Measurements from ENCODE around the gene HIRIP3. TPM values are rescaled to one million over a fixed set of nuclear protein-coding genes. Genes with fewer than 3 reads are reported as not detected.

The HIRIP3 gene
- total RNA-seq, 3 donors from 2014 or later = 43.4 to 52.5 (median 50.7) TPM

DNA sequence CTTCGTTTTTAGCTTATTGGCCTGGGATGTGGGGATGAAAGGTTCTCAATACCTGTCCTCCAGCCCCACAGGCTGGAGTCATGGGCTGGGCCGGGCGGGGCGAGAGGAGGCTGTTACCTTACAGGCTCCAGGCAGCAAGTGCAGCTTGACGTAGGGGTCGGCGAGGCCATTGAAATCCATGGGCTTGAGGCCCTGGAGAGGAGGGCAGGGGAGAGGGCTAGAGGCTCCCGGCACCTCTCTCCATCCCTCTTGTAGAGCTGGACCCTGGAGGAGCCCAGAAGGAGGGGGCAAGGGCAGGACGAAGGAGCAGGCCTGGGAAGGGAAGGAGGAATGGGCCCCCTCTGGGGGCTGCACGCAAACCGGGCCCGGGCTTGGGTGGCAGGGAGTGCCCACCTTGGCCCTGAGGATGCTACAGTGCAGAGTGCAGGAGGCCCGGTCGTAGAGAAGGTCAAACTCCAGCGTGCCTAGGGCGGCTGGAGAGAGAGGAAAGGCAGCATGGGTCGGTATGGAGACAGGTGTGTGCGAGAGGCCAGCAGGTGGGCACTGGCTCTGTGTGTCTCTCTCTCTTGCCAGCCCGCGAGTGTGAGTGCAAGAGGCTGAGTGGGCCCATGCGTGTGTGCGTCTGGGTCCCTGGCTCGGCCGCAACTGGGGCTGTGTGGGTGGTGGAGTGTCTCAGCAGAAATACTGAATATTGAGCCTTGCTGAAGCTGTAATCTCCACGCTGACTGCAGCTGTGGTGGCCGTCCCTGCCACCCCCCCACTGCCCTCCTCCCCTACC is 13.9 kb upstream of the HIRIP3 start:
- no peak for ATAC-seq
- no peaks in the 10 kb centered on the region for H3K9me3 Mint-ChIP-seq
- no peak overlapping the region for H3K4me3 Mint-ChIP-seq
- H3K27me3 Mint-ChIP-seq (ENCODE audit: low read depth) = peaks cover 22% of the 10 kb centered on the region
- DNase-seq = no peak
- no peaks in the 10 kb centered on the region for H3K36me3 Mint-ChIP-seq (ENCODE audit: insufficient read depth)
- H3K4me1 Mint-ChIP-seq (ENCODE audit: low read depth) = peaks cover 9% of the 10 kb centered on the region

DNA sequence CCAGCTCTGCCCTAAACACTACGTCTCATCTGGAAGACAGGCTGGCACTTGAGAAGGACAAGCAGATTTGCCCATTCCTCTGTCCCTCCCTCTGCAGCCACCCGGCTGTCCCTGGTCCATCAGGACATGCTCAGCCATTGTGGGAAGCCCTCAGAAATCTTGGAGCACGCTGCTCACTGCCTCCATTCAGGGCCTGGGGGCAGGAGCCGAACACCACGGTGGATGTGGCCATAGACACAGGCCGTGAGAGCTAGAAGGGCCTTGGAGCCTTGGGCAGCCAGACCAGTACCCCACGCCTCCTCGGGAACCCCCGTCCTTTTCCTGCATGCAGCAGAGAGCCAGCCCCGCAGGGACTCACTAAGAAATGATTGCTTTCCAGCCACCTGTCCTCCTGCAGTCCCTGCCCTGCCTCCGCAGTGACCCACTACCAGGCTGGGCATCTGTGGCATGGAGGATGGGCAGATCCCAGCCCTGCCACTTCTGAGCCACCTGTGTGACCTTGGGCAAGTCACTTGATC is 12.0 kb upstream of the HIRIP3 start:
- no peak overlapping the region for H3K4me3 Mint-ChIP-seq
- no peak for ATAC-seq
- peaks cover 19% of the 10 kb centered on the region for H3K27me3 Mint-ChIP-seq (ENCODE audit: low read depth)
- H3K9me3 Mint-ChIP-seq = no peaks in the 10 kb centered on the region
- DNase-seq = no peak
- no peaks in the 10 kb centered on the region for H3K36me3 Mint-ChIP-seq (ENCODE audit: insufficient read depth)
- peaks cover 9% of the 10 kb centered on the region for H3K4me1 Mint-ChIP-seq (ENCODE audit: low read depth)

DNA sequence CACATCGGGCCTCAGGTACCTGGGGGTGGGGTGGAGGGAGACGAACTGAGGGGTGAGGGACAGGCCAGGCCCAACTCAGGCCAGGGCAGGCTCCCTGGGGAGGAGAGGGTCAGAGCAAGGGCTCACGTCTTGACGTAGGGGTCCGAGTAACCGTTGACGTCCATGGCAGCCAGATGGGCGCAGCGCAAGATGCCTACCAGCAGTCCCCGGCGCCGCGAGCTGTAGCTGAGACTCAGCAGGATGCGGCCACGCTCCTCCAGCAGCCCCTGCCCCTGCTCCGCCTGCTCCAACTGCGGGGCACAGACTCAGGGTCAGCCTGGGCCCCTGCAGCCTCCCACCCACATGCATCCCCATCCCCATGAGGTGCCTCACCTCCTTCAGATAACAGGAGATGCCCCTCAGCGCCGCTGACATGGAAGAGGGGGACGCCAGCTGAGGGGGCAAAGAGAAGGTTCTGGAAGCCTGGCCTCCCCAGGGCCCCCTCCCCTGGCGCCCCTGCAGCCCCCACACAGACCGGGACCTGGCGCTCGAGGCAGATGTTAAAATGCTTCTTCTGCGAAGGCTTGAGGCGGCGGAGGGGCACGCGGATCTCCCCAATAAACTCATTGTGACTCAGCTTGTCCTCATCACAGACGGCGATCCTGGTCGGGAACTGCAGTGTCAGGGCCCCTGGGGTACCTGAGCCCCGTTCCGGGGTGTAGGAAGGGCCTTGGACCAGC is 11.4 kb upstream of the HIRIP3 start:
- ATAC-seq (no peak), DNase-seq (no peak)
- no peak overlapping the region for H3K4me3 Mint-ChIP-seq
- H3K4me1 Mint-ChIP-seq (ENCODE audit: low read depth) = peaks cover 5% of the 10 kb centered on the region
- peaks cover 13% of the 10 kb centered on the region for H3K27me3 Mint-ChIP-seq (ENCODE audit: low read depth)
- H3K9me3 Mint-ChIP-seq = no peaks in the 10 kb centered on the region
- no peaks in the 10 kb centered on the region for H3K36me3 Mint-ChIP-seq (ENCODE audit: insufficient read depth)

DNA sequence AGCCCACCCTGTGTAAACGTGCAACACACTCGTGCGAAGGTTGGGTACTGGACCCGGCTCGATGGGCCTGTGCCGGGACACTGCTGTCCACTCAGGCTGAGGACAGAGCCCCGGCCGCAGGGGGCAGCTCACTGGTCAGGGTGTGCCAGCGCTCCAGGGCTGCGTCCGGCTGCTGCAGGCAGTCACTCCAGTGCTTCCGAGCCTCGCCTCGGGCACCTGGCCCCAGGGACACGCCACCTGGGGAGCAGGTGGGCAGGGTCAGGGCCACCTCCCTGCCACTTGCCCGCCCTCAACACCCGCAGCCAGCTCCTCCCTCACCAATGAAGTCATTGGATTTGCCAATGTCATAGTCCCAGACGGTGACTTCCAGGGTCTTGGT is 10.7 kb upstream of the HIRIP3 start:
- H3K4me3 Mint-ChIP-seq = no peak overlapping the region
- H3K9me3 Mint-ChIP-seq = no peaks in the 10 kb centered on the region
- H3K27me3 Mint-ChIP-seq (ENCODE audit: low read depth) = peaks cover 11% of the 10 kb centered on the region
- peaks cover 5% of the 10 kb centered on the region for H3K4me1 Mint-ChIP-seq (ENCODE audit: low read depth)
- no peak for DNase-seq
- no peak for ATAC-seq
- no peaks in the 10 kb centered on the region for H3K36me3 Mint-ChIP-seq (ENCODE audit: insufficient read depth)

DNA sequence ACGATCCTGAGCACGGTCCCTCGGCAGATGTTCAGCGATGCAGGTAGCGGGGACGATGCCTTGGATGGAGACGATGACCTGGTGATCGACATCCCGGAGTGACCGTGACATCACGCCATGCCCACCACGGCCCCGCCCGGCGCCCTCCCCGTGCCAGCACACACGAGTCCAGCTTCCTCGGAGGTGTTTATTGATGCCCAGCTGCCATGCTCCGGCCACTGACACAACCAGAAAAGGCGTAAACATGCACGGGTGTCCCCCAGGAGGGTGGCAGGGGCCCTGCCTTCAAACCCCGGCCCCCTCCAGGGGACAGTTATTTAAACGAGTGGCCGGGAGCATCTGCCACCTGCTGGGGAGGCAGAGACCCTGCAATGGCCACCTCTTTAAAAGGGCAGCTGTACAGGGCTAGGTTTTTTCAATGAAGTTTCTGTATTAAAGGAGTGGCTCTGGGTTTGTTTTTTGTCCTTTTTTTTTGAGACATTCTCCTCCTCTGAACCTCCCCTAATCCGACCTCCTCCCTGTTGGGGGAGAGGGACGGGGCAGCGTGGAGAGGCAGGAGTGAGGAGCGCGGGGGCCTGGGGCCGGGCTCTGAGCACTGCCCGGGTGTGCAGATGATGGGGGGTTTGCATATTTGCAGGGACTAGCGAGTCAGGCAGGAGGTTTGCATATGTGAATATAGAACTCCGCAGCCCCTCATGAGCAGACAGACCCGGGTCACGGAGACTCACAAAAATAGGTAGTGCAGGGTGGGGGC is 10.1 kb upstream of the HIRIP3 start:
- peaks cover 4% of the 10 kb centered on the region for H3K4me1 Mint-ChIP-seq (ENCODE audit: low read depth)
- peaks cover 10% of the 10 kb centered on the region for H3K27me3 Mint-ChIP-seq (ENCODE audit: low read depth)
- ATAC-seq = peak; percentile 58 to 59
- H3K4me3 Mint-ChIP-seq = no peak overlapping the region
- H3K9me3 Mint-ChIP-seq = no peaks in the 10 kb centered on the region
- H3K36me3 Mint-ChIP-seq (ENCODE audit: insufficient read depth) = no peaks in the 10 kb centered on the region
- peak; percentile 27 for DNase-seq

DNA sequence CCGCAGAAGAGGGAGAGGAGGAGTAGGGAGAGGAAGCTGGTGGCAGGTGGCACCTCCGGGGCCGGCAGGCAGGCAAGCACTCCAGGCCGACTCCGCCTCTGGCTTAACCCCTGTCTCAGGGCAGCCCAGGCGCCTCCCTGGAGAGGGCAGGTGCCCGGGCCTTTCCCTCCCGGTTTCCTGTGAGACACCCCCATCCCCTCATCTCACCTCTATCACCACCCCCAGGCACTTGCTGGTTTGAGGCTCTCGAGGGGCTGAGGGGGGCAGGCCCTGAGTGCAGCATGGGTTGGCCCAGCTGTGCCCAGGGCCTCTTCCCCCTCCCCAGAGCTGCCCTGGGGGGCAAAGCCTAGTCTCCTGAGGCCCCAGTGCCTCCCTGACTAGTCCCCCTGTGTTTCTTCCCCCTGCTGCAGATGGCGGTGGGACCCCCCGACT is 9.4 kb upstream of the HIRIP3 start:
- DNase-seq (no peak), ATAC-seq (no peak)

DNA sequence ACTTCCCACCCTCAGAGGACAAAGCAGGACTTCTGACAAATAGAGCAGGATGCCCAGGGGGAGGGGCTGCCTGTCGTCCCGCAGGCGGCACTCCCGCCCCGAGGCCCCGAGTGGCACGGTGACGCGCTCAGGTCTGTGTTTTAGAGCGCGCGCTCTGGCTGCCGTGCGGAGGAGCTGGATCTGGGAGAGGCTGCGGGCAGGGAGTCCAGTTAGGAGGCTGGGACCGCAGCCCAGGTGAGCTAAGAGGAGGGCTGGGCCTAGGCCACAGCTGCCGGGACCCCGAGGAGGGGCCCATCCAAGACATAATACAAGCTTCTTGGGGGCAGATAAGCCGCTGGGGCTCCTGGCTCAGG is 9.0 kb upstream of the HIRIP3 start:
- Mint-ChIP-seq H3K4me1 (ENCODE audit: low read depth) (peaks cover 3% of the 10 kb centered on the region), H3K9me3 (no peaks in the 10 kb centered on the region), H3K27me3 (ENCODE audit: low read depth) (peaks cover 4% of the 10 kb centered on the region), H3K4me3 (no peak overlapping the region), H3K36me3 (ENCODE audit: insufficient read depth) (peaks cover 3% of the 10 kb centered on the region)
- ATAC-seq = no peak
- DNase-seq = no peak

More for the DNA sequence above, 9.4 kb upstream of the HIRIP3 start:
- Mint-ChIP-seq H3K4me3 (no peak overlapping the region), H3K4me1 (ENCODE audit: low read depth) (no peaks in the 10 kb centered on the region), H3K36me3 (ENCODE audit: insufficient read depth) (no peaks in the 10 kb centered on the region), H3K9me3 (no peaks in the 10 kb centered on the region), H3K27me3 (ENCODE audit: low read depth) (peaks cover 4% of the 10 kb centered on the region)

DNA sequence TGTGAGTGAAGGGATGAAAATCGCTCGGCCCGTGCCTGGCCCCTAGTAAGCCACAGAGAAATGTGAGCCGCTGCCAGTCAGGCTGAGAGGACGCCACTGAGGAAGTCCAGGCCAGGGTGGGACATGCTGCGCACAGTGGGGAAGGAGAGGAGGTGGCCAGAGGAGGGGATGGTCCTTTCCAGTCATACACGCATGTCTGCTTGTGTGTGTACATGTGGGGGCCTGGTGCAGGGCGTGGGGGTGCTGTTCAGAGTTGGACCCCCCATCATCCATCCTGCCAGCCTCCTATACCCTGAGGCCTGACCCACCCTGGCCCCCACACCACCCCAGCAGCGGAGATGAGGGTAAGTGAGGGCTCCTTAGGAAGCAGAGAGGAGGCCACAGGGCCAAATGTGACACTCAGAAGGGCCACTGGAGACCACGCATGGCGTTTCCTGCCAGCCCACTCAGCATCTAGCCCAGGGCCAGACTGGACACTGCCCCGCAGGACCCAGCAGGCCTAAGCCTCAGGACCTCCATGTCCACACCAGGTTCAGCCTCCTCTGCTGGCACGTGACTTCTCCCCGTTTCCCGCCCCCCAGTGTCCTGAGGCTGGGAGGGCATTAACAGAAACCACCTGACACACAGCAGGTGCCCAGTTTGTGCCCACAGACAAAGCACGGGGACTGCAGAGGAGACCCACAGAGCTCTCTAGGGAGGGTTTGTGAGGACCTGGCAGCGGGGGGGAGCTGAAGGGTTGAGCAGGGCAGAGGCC is 8.4 kb upstream of the HIRIP3 start:
- ATAC-seq (no peak), DNase-seq (no peak)
- peaks cover 8% of the 10 kb centered on the region for H3K36me3 Mint-ChIP-seq (ENCODE audit: insufficient read depth)

DNA sequence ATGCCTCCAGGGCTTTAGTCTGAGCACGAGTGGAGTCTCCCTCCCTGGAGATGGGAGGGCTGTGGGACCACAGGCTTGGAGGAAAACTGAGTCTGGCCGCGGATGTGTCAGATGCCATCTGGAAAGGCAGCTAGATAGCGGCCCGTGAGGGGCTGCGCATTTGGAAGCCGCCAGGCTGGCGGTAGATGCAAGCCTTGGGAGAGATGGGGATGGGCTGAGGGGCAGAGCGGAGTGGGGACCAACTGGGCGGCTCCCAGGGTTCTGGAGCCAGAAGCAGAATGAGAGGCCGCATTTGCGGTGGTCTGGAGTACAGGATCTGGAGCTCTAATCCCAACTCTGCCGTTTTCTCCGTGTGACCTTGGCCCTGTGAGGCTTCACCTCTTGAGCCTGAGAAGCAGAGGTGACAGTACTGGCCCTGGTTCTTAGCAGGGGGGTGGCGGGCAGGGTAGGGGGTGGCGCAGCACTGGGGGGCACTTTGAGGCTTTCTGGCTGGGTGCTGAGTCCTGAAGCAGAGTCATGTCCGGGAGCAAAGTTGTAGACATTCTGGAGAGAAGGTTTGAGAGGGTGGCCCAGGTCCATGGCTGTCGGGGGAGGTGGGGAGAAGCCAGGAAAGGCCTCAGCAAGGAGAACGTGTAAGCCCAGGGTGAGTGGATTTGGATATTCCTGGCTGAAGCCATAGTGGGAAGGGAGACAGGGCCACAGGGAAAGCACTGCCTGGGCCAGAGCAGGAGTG is 7.4 kb upstream of the HIRIP3 start:
- DNase-seq = no peak
- peaks cover 8% of the 10 kb centered on the region for H3K4me1 Mint-ChIP-seq (ENCODE audit: low read depth)
- no peak overlapping the region for H3K4me3 Mint-ChIP-seq
- ATAC-seq = no peak
- peaks cover 11% of the 10 kb centered on the region for H3K36me3 Mint-ChIP-seq (ENCODE audit: insufficient read depth)
- no peaks in the 10 kb centered on the region for H3K9me3 Mint-ChIP-seq
- no peaks in the 10 kb centered on the region for H3K27me3 Mint-ChIP-seq (ENCODE audit: low read depth)

More for the DNA sequence above, 8.4 kb upstream of the HIRIP3 start:
- H3K4me1 Mint-ChIP-seq (ENCODE audit: low read depth) = peaks cover 3% of the 10 kb centered on the region
- H3K9me3 Mint-ChIP-seq = no peaks in the 10 kb centered on the region
- H3K27me3 Mint-ChIP-seq (ENCODE audit: low read depth) = peaks cover 4% of the 10 kb centered on the region
- no peak overlapping the region for H3K4me3 Mint-ChIP-seq

DNA sequence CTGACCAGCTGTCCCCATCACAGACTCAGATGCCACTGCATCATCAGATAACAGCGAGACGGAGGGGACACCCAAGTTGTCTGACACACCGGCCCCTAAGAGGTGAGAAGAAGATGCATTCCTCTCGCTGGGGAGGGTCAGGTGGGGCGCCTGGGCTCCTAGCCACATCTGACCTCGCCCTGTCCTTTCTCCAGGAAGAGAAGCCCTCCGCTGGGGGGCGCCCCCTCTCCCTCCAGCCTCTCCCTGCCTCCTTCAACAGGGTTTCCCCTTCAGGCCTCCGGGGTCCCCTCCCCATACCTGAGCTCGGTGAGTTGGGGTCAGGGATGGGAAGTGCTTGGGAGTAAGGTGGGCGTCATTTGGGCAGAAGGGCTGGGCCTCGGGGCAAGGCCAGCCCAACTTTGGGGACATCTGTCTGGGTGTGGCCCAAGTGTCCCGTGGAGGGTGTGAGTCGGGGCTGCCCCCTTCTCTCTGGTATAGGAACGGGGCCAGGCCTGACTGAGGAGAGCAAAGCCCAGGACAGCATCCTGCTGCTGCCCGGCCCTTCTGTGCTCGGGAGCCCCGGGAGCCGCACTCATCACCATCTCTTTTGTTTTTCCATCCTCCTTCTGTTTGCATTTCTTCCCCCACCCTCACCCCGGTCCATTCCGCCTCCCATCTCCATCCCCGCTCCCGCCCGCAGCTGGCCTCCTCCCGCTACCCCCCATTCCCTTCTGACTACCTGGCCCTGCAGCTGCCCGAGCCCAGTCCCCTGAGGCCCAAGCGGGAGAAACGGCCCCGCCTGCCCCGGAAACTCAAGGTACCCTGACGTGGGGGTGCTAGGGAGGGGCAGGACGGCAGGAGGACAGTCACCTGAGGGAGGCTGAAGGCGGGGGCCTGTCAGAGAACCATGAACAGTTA is 5.6 kb upstream of the HIRIP3 start:
- H3K4me3 Mint-ChIP-seq = no peak overlapping the region
- ATAC-seq = no peak
- peaks cover 15% of the 10 kb centered on the region for H3K4me1 Mint-ChIP-seq (ENCODE audit: low read depth)
- DNase-seq = no peak
- H3K9me3 Mint-ChIP-seq = no peaks in the 10 kb centered on the region
- peaks cover 11% of the 10 kb centered on the region for H3K36me3 Mint-ChIP-seq (ENCODE audit: insufficient read depth)
- no peaks in the 10 kb centered on the region for H3K27me3 Mint-ChIP-seq (ENCODE audit: low read depth)

DNA sequence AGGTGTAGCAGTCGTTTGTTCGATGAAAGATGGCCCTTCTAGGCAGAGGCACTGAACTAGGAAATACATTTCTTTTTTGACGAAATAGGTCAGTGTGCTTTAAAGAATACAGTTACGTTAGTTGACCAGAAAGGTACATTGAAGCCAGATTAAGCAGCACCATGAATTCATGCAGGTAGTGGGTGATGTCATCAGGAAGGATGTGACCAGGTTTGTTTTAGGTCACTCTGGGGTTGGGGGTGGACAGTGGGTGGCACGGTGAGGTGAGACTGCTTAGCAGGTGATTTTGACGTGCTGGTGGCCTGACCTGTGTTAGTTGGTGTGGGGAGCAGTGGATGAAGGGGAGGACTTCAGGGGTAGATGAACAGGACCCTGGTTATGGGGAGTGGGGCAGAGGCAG is 4.2 kb upstream of the HIRIP3 start:
- no peak overlapping the region for H3K4me3 Mint-ChIP-seq
- H3K27me3 Mint-ChIP-seq (ENCODE audit: low read depth) = no peaks in the 10 kb centered on the region
- no peaks in the 10 kb centered on the region for H3K9me3 Mint-ChIP-seq
- DNase-seq (no peak), ATAC-seq (no peak)
- H3K36me3 Mint-ChIP-seq (ENCODE audit: insufficient read depth) = peaks cover 11% of the 10 kb centered on the region
- peaks cover 27% of the 10 kb centered on the region for H3K4me1 Mint-ChIP-seq (ENCODE audit: low read depth)

DNA sequence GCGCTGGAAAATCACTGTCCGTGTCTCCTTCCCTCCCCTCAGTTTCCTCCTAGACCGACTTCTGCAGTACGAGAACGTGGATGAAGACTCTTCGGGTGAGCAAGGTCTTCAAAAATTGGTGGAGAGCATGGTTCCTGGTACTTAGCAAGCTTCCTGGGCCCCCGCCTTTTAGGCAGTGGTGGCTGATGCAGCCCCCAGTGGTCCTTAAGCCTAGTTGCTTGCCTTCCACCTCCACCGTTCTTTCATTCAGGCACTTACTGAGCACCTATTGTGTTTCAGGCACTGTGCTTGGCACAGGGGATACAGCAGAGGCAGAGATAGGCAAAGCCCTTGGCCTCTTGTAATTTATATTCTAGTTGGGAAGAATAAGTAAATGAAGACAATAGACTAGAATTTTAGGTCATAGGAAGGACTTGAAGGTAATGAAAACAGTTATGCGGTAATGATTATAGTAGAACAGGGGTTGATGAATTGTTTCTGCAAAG is 1.4 kb upstream of the HIRIP3 start:
- no peak for DNase-seq
- Mint-ChIP-seq H3K4me3 (peak overlapping the region; percentile 98), H3K36me3 (ENCODE audit: insufficient read depth) (peaks cover 21% of the 10 kb centered on the region), H3K4me1 (ENCODE audit: low read depth) (peaks cover 36% of the 10 kb centered on the region), H3K9me3 (no peaks in the 10 kb centered on the region), H3K27me3 (ENCODE audit: low read depth) (no peaks in the 10 kb centered on the region)
- ATAC-seq = no peak

Data from activated T-cell treated with anti-CD3 and anti-CD28 coated beads, Interleukin-2, amount 50 U/mL, for 4 hours (primary cell).